HG02623 (cell line): ENCODE measurements around the gene GRIK5.
"Not testable (repeated sequence)": the region's sequence is repeated elsewhere in the genome, so short reads cannot be mapped to it uniquely, and the experiment has no call there.

Source experiments
- ATAC-seq: cut with Tn5 transposase; IDR thresholded peaks from one replicate; pipeline ENCODE4 v1.9.1; 2021; ENCODE audit warnings: moderate library complexity; ENCODE audit not compliant: unreplicated experiment

The GRIK5 gene

DNA sequence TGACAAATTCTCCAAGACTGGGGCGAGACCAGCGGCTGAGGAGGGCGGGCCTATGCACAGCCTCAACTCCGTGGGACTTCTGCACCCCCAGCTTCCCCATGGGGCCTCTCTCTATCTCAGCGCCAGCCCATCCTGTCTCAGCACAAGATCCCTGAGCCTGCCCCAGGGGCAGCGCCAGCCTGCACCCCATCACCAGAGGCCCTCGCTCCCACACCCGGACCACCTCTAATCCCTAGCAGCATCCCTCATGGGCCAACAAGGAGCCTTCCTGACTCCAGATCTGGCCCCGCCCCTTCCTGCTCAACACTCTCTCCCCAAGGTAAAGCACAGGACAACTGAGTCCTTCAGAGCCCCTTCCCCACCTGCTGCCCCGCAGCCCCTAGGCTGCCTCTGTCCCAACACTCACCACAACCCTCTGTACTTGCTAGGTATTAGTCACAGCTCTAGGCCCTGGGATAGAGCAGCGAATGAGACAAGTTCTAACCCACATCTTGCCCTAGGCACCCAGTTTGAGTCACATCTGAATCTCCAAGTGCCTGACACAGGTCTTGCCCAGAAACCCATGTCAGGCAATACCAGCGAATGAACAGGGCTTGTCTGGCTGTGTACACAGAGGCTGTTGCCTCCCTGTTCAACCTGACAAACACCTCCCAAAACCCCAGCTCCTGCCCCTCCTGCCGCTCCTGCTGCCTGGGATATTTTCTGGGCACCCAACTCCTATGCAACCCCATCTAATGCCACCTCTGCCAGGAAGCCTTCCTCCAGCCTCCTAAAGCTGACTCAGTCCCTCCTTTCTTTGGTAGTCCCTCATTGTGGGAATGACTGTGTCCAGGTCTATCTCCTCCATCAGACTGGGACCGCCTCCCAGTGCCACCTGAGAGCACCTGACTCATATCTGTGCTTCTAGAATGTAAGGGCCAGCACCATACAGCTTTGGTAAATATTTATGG, 18.6 kb downstream of the GRIK5 start:
- ATAC-seq, result no peak

DNA sequence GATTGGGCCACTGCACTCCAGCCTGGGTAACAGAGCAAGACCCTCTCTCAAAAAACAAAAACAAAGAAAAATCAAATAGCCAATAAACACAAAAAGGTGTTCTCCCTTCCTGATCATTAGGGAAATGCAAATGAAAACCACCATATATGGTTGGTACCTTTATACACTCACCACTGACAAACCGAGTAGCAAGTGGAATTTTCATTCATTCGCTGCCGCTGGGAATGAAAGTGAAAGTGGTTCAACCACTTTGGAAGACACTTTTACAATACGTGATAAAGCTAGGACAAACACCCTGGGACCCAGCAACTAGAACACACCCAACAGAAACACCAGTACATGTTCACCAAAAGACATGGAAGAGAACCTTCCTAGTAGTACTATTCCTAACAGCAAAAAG, 21.0 kb downstream of the GRIK5 start:
- no peak for ATAC-seq

DNA sequence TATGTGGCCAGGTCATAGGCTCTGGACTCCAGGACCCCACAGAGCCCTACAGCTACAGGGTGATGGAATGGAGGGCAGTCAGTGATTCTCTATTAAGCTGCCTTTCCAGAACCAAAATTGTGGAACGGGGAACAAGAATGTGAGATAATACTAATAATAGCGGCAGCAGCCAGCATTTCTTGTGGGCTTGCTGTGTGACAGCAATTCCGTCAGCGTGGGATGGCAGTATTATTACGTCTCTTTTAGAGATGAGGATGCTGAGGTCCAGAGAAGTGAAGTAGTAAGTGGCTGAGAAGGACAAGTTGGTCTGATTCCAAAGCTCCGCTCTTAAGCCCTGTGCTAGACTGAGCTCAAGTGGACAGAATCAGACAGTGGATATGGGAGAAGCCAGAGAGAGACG, 24.4 kb downstream of the GRIK5 start:
- no peak for ATAC-seq

DNA sequence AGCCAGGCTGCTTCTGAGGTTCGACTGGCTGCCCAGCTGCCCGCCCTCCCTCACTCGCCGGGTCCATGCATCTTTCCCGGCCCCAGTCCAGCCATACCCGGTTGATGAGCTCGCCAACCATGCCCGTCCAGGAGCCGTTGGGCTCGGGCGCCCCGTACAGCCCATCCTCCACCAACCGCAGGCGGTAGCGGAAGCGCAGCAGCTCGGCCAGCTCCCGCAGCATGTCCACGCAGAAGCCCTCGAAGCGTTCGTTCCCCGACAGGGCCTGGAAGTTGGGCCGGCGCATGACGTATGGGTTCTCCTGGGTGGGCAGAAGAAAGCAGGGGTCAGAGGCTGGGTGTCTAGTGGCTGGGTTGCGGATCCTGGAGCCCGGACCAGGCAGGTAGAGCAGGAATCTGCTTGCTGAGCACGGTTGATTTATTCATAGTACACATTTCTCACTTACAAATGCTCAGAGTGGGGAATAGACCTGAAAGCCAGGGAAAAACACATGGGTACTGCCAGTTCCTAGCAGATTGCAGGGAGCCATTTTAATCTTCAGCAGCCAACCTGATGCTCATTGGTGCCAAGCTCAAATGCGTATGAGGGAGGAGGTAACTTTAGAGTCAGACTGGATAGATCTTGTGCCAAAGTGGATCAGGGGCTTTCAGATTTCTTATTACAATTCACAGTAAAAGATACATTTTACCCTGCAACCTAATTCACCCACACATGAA, 27.4 kb downstream of the GRIK5 start:
- no peak for ATAC-seq

DNA sequence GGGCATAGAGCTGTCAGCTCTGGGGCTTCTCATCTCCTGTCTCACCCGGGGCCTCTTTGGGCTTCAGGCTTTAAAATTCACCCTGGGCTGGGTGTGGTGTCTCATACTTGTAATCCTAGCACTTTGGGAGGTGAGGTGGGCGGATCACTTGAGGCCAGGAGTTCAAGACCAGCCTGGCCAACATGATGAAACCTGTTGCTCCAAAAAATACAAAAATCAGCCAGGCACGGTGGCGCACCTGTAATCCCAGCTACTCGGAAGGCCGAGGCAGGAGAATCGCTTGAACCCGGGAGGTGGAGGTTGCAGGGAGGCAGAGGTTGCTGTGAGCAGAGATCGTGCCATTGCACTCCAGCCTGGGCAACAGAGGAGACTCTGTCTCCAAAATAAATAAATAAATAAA, 29.5 kb downstream of the GRIK5 start:
- not testable (repeated sequence) for ATAC-seq

DNA sequence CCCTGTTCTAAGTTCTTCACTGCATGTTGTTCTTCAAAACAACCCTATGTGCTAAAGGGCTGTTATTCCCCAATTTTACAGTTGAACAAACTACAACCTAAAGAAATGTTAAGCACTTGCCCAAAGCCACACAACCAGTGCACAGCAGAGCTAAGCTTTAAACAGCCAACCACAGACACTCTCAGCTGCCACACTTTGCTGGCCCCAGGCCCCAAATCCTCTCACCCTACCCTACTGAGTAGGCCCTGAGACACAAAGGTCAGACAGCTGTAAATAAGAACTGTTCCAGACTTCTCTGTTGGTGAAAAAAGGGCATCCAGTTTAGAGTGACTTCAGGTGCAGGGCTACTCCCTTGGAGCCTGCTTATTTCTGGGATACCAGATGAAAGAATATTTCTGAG, 30.0 kb downstream of the GRIK5 start:
- no peak for ATAC-seq

DNA sequence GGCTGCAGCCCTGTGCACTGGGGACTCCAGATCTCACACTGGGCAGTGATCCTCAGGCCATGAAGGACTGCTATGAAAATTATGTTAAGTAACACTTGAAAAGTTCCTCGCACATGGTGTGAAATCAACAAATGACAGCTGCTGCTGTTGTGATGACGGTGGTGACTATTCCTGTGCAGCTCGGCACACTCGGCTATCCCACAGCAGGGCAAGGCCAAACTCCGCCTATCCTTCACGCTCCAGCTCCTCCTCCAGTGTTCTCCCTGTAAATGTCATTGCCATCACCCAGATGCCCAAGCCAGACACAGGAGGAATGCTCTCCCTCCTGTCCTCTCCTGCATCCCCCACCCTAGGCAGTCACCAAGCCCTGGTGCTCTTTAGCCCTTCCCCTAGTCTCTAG, 31.3 kb downstream of the GRIK5 start:
- ATAC-seq, result no peak

DNA sequence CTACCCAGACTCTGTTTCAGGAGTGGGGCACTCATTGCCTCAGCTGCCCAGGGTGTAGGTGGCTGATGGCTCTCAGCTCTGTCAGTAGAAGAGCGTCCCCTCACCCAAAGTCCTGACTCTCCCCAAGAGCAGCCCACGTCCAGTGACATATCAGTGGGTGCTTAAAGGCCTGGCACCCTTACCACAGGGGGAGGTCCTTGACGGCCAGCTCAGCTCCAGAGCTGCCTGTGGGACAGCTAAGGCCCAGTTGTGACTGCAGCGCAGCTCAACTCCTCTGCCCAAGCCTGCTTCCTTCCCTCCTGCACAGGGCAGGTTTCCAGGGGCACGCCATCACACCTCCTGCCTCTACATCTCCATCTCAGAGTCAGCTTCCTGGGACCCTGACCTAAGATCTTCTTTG, 32.4 kb downstream of the GRIK5 start:
- ATAC-seq, result no peak

DNA sequence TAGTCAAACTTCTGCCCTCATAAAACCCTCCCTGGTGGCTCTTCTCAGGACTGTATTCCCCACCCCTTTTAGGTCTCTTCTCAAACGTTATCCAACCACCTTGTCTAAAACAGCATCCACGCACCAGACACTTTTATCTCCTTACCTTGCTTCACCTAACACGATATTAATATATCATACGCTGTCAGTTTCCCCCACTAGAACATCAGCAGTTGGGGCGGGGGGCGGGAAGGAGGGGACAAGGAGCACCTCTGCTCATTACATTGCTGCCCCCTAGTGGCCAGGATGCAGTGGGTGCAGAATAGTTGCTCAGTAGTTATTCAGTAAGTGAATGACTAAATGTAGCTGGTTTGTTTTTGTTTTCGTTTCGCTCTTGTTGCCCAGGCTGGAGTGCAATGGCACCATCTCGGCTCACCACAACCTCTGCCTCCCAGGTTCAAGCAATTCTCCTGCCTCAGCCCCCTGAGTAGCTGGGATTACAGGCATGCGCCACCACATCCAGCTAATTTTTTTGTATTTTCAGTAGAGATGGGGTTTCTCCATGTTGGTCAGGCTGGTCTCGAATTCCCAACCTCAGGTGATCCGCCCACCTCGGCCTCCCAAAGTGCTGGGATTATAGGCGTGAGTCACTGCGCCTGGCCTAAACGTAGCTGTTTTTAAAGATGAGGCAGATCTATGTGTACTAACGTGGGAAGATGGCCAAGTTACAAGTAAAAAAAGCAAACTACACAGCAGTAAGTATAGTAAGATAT, 35.2 kb downstream of the GRIK5 start:
- ATAC-seq, result not testable (repeated sequence)

DNA sequence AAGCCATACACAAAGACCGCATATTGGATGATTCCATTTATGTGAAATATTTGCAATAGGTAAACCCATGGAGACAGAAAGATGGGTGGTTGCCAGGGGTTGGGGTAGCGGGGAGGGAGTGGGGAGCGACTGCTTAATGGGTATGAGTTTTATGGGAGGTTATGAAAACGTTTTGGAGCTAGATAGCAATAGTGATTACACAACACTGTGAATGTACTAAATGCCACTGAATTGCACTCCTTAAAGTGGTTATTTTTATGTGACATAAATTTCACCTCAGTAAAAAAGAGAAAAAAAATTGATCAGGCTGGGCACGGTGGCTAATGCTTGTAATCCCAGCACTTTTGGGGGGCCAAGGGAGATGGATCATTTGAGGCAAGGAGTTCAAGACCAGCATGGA, 36.6 kb downstream of the GRIK5 start:
- ATAC-seq, result no peak

DNA sequence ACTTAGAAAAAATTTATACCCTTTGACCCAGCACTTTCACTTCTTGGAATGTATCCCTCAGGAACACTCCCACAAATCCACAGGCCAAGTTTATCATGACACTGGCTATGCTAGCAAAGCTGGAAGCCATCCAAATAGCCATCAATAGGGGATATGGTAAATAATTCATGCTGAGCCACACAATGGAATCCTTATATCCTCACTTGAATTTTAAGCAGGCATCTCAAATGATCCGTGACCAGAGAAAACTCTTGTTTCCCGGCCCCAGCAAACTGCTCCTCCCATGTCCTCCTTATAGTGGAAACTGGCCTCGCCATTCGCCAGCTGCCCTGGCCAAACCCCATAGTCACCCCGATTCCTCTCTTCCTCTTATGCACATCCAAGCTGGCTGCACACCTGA, 37.6 kb downstream of the GRIK5 start:
- ATAC-seq, result no peak

DNA sequence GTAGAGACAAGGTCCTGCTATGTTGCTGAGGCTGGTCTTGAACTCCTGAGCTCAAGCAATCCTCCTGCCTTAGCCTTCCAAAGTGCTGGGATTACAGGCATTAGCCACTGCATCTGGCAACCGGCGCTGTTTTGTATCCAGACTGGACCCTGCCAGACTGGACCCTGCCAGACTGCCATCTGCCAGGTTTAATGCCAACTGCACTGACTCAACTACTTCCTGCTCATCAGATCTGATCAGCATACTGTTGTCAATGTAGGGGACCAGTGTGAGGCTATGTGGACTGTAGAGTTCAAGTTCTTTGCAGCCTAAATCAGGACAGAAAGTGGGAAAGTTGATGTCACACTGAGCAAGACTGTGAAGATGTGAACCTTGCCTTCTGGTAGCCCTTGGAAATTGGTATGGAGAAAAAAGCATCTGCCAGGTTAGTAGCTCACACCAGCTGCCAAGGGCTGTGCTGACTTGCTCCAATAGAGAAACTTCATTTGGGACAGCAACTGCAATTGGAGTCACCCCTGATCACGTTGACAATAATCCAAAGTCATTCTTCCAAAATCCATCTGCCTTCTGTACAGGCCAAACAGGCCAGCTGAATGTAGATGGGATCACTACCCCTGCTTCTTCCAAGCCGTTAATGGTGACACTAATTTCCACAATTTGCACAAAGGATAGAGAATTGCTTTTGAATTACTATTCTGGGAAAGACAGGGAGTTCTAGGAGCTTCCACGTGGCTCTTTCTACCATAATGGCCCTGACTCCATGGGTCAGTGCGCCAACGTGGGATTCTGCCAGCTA, 39.2 kb downstream of the GRIK5 start:
- ATAC-seq, result no peak

DNA sequence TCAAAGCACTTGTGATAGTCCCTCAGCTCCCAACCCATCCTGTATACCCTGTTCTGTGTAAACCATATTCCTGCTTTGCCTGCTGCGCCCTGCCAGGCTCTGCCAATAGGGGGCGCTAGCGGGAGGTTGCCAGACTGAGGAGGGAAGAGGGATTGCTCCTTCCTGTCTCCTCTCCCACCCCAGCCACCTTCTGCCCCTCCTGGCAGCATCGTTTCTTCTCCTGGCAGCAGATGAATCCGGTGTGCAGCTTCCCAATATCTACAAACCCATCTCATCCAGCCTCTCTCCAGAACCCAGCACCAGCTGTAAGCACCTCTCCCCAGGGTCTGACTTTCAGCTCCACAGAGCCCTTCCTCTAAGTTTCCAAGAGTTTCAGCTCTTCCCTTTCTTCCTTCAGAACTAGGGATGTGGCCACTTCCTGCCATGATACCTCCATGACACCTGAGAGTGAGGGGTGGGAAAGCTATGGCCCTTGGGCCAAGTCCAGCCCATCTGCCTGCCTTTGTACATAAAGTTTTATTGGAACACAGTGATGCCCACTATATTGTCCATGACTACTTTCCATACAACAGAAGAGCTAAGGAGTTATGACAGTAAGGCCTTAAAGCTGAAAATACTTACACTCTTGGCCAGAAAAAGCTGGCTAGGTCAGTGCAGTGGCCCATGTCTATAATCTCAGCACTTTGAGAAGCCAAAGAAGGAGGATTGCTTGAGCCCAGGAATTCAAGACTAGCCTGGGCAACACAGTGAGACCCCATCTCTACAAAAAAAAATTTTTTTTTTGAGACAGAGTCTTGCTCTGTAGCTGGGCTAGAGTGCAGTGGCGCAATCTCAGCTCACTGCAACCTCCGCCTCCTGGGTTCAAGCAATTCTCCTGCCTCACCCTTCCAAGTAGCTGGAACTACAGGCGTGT, 41.4 kb downstream of the GRIK5 start:
- ATAC-seq, result no peak

DNA sequence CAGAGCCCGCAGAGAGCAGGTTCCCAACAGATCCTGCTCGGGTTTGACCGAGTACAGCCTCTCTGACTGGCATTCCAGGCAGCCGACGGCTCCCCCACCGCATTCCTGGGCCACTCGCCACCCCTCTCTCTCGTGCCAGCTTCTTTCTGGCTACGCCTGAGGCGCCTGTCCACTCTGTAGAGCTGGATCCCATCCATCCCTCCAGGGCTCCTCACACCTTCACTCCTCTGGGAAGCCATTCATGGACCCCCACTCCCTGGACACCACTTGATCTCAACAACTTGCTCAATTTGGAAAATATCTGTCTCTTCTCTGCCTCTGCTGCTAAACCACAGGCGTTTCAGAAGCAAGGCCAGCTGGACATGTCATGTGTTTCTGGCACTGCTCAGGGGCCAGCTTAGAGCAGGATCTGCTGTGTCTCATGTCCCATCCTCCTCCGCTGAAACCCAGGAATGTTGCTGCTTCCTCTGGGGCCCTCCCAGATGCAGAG, 45.3 kb downstream of the GRIK5 start:
- no peak for ATAC-seq

DNA sequence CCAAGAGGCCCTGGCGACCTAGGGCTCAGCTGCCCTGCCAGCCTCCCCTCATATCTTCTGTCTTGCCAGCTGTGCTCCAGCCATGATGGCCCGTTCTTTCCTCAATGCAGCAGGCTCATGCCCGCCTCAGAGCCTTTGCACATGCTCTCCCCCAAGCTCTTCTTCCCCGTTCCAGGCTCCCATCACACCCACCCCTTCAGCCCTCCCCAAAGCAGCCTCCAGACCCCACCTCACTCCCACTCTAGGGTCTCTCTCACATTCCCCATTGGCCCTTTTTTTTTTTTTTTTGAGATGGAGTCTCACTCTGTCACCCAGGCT, 46.1 kb downstream of the GRIK5 start:
- no peak for ATAC-seq

DNA sequence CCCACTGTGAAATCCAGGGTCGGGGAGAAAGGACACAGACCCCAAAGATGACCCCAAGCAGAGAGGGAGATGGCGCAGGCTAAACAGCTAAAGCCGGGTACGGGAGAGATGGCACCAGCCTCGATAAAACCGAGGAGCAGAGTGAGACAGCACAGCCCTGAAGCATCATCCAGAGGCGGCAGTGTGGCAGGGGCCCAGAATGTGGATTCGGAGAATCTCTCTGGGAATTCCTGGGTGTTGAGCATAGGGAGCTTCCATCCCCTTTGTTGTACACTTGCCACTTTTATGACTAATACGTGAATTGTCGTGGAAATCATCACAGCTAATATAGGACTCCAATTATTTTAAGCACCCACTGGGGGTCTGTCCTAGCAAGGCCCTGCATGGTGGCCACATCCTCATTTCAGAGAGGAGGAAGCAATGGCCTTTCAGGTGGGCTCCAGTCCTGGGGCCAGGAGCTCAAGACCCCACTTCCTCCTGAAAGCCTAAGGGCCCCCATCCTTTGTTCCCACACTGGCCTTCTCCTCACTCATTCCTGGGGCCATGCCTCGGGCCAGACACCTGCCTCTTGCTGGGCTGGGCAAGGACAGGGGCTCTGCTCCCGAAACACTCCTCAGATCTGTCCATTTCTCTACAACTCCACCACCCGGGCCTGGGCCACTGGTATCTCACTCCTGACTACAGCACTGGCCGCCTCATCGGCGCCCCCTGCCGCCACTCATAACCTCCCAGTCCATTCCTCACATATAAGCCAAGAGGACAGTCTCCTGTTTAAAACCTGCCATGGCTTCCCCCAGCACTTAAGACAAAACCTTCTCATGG, 46.7 kb downstream of the GRIK5 start:
- ATAC-seq, result no peak

DNA sequence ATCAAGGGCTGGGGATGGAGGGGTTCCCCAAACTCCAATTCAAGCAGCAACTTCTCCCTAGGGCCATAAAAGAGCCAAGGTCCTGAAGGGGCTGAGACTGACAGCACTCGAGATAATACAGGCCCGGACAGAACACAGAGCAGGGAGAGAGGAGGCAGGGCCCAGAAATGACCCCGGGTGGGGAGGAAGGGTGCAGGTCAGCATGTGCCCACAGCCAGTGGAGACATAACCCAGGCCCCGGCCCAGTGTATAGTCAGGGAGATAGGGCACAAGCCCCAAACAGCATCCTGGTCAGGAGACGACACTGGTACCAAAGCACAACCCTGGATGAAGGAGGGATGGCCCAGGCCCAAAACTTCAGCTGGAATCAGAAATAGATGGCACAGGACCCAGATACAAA, 47.4 kb downstream of the GRIK5 start:
- ATAC-seq, result no peak

DNA sequence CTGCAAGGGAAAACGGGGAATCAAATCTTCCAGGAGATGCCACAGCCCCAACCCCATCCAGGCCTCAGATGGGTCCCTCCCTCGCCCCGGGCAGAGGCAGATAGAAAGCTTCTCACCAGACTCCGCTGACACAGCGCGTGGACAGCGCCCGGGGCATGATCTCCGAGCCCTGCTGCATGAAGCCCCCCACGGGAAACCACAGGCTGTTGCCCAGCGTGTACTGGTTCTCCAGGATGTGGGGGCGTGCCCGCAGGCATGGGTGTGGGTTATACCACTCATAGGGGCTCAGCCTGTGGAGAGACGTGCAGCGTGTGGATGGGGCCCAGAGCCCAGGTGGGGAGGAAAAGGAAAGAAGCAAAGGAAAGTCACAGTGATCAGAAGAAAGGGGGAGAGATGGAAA, 48.8 kb downstream of the GRIK5 start:
- no peak for ATAC-seq
